RCC 7860 (cell line): ENCODE results near the gene RNPEP.
"Not testable (repeated sequence)": the region's sequence is repeated elsewhere in the genome, so short reads cannot be mapped to it uniquely, and the experiment has no call there.

Source experiments
- DNase-seq: peaks from one replicate; pipeline ENCODE4 v3.0.0-alpha.2; 2015; ENCODE audit warnings: low spot score
- FAIRE-seq: peaks from 2 replicates; lab custom pipeline; 2012; peaks lifted over from hg19 to GRCh38; lab: Jason Lieb, UNC

Gene RNPEP

GRCh38 chr1:202009326-202010179, 27.1 kb downstream of the RNPEP start:
- FAIRE-seq (peak; percentile 80), DNase-seq (peak; percentile 83)

GRCh38 chr1:202010180-202011015, 27.9 kb downstream of the RNPEP start, which contains the start of gene ELF3:
Gene ELF3 (plus strand): TSS chr1:202010587. CDS start chr1:202011137, 550 bp downstream.
- FAIRE-seq (peak; percentile 97), DNase-seq (peak; percentile 99)

DNA sequence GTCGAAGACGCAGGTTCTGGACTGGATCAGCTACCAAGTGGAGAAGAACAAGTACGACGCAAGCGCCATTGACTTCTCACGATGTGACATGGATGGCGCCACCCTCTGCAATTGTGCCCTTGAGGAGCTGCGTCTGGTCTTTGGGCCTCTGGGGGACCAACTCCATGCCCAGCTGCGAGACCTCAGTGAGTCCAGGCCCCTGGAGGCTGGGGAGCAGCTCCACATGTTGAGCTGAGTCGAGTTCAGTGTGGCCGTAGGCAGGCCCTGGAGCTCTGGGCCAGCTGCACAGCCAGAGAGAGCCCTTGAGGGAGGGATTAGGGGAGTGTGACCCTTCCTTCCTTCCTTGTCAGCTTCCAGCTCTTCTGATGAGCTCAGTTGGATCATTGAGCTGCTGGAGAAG, 29.5 kb downstream of the RNPEP start:
- no peak for DNase-seq
- FAIRE-seq, result no peak

GRCh38 chr1:202012544-202013478, 30.4 kb downstream of the RNPEP start:
- FAIRE-seq (no peak), DNase-seq (no peak)

DNA sequence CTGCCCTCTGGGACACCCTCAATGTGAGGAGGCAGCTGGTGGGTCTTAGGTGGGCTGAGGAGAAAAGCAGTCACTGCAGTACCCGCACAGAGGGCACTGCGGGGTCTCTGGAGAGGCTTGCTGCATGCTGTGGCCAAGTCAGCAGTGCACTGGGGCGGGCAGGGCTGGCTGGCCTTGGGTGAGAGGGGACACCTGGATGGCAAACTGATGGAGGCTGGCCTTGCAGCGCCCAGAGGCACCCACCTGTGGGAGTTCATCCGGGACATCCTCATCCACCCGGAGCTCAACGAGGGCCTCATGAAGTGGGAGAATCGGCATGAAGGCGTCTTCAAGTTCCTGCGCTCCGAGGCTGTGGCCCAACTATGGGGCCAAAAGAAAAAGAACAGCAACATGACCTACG, 31.2 kb downstream of the RNPEP start:
- DNase-seq (no peak), FAIRE-seq (no peak)

- FAIRE-seq (no peak), DNase-seq (no peak)
These were observed 31.6 kb downstream of the RNPEP start for GRCh38 chr1:202014060-202014459.

- FAIRE-seq, result no peak
These were observed 32.6 kb downstream of the RNPEP start for GRCh38 chr1:202014915-202015661.

DNA sequence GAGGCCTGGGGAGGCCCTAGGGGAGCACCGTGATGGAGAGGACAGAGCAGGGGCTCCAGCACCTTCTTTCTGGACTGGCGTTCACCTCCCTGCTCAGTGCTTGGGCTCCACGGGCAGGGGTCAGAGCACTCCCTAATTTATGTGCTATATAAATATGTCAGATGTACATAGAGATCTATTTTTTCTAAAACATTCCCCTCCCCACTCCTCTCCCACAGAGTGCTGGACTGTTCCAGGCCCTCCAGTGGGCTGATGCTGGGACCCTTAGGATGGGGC, 33.2 kb downstream of the RNPEP start:
- no peak for FAIRE-seq

More at GRCh38 chr1:202014915-202015661, 32.6 kb downstream of the RNPEP start:
- no peak for DNase-seq

DNA sequence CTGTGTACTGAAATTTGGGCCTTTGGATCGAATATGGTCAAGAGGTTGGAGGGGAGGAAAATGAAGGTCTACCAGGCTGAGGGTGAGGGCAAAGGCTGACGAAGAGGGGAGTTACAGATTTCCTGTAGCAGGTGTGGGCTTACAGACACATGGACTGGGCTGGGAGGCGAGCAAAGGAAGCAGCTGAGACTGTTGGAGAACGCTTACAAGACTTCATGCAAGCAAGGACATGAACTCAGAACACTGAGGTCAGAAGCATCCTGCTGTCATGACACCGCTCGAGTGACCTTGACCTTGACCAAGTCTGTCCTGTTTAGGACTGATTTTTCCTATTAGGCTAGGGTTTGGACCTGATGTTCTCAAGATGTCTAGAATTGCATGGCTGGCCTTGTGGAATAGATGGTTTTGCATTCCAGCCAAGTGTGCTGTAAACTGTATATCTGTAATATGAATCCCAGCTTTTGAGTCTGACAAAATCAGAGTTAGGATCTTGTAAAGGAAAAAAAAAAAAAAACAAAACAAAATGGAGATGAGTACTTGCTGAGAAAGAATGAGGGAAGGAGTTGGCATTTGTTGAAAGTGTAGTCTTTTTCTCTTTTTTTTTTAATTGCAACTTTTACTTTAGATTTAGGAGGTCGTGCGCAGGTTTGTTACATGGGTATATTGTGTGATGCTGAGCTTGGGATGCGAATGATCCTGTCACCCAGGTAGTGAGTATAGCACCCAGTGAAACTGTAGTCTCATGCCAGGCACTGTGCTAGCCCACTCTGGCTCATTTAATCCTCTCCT, 33.8 kb downstream of the RNPEP start:
- FAIRE-seq (no peak), DNase-seq (no peak)

More for the DNA sequence above, 33.2 kb downstream of the RNPEP start:
- no peak for DNase-seq

- DNase-seq, result no peak
- no peak for FAIRE-seq
These were observed 34.6 kb downstream of the RNPEP start for GRCh38 chr1:202016811-202017748.

GRCh38 chr1:202017749-202018467, 35.5 kb downstream of the RNPEP start:
- DNase-seq (no peak), FAIRE-seq (no peak)

- peak; percentile 75 for DNase-seq
- FAIRE-seq, result peak; percentile 42
These were observed 36.2 kb downstream of the RNPEP start for GRCh38 chr1:202018468-202019234.

DNA sequence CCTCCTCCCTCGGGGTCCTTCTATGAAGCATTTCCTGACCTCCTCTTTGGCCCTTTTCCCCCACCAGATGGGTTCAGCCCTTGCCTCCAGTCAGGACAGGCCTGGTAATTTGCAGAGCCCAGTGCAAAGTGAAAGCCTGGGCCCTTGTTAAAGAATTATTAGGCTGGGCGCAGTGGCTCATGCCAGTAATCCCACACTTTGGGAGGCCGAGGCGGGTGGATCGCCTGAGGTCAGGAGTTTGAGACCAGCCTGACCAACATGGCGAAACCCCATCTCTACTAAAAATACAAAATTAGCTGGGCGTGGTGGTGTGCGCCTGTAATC, 36.7 kb downstream of the RNPEP start:
- FAIRE-seq, DNase-seq: not testable (repeated sequence)

- FAIRE-seq (peak; percentile 64), DNase-seq (peak; percentile 66)
These were observed 40.6 kb downstream of the RNPEP start for GRCh38 chr1:202023001-202023433.

GRCh38 chr1:202029171-202029665, 46.8 kb downstream of the RNPEP start:
- DNase-seq (peak; percentile 76), FAIRE-seq (peak; percentile 91)

GRCh38 chr1:202029727-202030126, 47.3 kb downstream of the RNPEP start:
- no peak for FAIRE-seq
- no peak for DNase-seq

DNA sequence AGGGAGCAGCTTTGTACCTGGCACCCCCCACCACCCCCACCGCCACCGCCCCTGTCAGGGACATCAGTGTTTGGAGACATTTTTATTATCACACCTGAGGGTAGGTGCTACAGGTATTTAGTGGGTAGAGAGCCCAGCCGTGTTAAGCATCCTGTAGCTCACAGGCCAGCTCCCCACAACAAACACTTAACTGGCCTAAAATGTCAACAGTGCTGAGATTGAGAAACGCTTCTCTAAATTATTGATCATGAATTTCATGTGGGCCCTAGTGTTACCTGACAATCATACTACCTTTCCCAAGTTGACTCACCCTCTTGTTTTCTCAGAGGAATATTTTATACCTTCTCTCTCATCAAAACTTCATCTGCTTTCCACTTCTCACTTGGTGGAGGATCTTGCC, 49.3 kb downstream of the RNPEP start:
- FAIRE-seq, result no peak
- DNase-seq, result no peak
